ENCODE measurements around the gene TAF12. TPM values are rescaled to one million over a fixed set of nuclear protein-coding genes. Genes with fewer than 3 reads are reported as not detected.

The TAF12 gene
- total RNA-seq, 3 donors from 2014 or later: 12.2 to 23.2 (median 15.5) TPM

- no peak for TF ChIP-seq CTCF (IDR thresholded peaks at IDR 0.05)
- H3K9me3 ChIP-seq: no peaks in the 10 kb centered on the region
- no peak overlapping the region for H3K4me3 ChIP-seq
- H3K36me3 ChIP-seq (ENCODE audit: low read depth): no peaks in the 10 kb centered on the region
- no peaks in the 10 kb centered on the region for H3K4me1 ChIP-seq (ENCODE audit: low read depth)
- DNase-seq (no peak), ATAC-seq (no peak)
- intact Hi-C loops (cut with DNase I, micrococcal nuclease): loop anchor here in 1 of 2 donors (10.0 kb wide), 1 partner anchor 618 kb away; no protein-coding TSS in a partner anchor
These were observed 29.7 kb downstream of the TAF12 start for GRCh38 chr1:28613175-28613574.

GRCh38 chr1:28606771-28607170 is 36.1 kb downstream of the TAF12 start:
- no peak for TF ChIP-seq CTCF (IDR thresholded peaks at IDR 0.05)
- no peaks in the 10 kb centered on the region for H3K9me3 ChIP-seq
- ATAC-seq: no peak
- no peaks in the 10 kb centered on the region for H3K36me3 ChIP-seq (ENCODE audit: low read depth)
- H3K4me3 ChIP-seq: no peak overlapping the region
- intact Hi-C loops (cut with DNase I, micrococcal nuclease): loop anchor here (10.0 kb wide), 2 partner anchors 82 to 92 kb away; no protein-coding TSS in a partner anchor
- no peak for DNase-seq
- H3K4me1 ChIP-seq (ENCODE audit: low read depth): no peaks in the 10 kb centered on the region

- no peak for DNase-seq
- ATAC-seq: no peak
- Histone ChIP-seq H3K4me3 (no peak overlapping the region), H3K4me1 (ENCODE audit: low read depth) (no peaks in the 10 kb centered on the region), H3K36me3 (ENCODE audit: low read depth) (no peaks in the 10 kb centered on the region), H3K9me3 (no peaks in the 10 kb centered on the region)
- intact Hi-C loops (cut with DNase I, micrococcal nuclease): loop anchor here (10.0 kb wide), 2 partner anchors 80 to 90 kb away; no protein-coding TSS in a partner anchor
- no peak for TF ChIP-seq CTCF (IDR thresholded peaks at IDR 0.05)
These were observed 37.9 kb downstream of the TAF12 start for GRCh38 chr1:28604962-28605361.

- ATAC-seq: no peak
- TF ChIP-seq CTCF (IDR thresholded peaks at IDR 0.05): no peak
- H3K9me3 ChIP-seq: no peaks in the 10 kb centered on the region
- no peaks in the 10 kb centered on the region for H3K36me3 ChIP-seq (ENCODE audit: low read depth)
- intact Hi-C loops (cut with DNase I, micrococcal nuclease): loop anchor here (10.0 kb wide), 2 partner anchors 80 to 90 kb away; no protein-coding TSS in a partner anchor
- no peak for DNase-seq
- no peak overlapping the region for H3K4me3 ChIP-seq
- H3K4me1 ChIP-seq (ENCODE audit: low read depth): no peaks in the 10 kb centered on the region
These were observed 38.5 kb downstream of the TAF12 start for GRCh38 chr1:28604411-28604810.

- peak; percentile 62 for ATAC-seq
- intact Hi-C loops (cut with DNase I, micrococcal nuclease): loop anchor here (10.0 kb wide), 2 partner anchors 78 to 88 kb away; no protein-coding TSS in a partner anchor
- H3K9me3 ChIP-seq: no peaks in the 10 kb centered on the region
- no peak overlapping the region for H3K4me3 ChIP-seq
- DNase-seq: peak in 1 of 3 donors; percentile 83
- peak; percentile 34 for TF ChIP-seq CTCF (IDR thresholded peaks at IDR 0.05)
- H3K36me3 ChIP-seq (ENCODE audit: low read depth): no peaks in the 10 kb centered on the region
- no peaks in the 10 kb centered on the region for H3K4me1 ChIP-seq (ENCODE audit: low read depth)
These were observed 40.1 kb downstream of the TAF12 start for GRCh38 chr1:28602536-28603439.
